Activated T-cell treated with anti-CD3 and anti-CD28 coated beads, Interleukin-2, amount 50 U/mL, for 24 hours (primary cell): ENCODE measurements around the gene METRNL.

ENCODE experiments used
- DNase-seq: peaks from one replicate; pipeline ENCODE4 v3.0.0-alpha.2; 2020
- H3K27ac Mint-ChIP-seq: 2 replicates; pipeline ENCODE4 v1.8.0; 2020; ENCODE audit warnings: mild to moderate bottlenecking, mixed read lengths
- H3K27me3 Mint-ChIP-seq: 2 replicates; pipeline ENCODE4 v1.8.0; 2020; ENCODE audit warnings: mixed read lengths
- H3K36me3 Mint-ChIP-seq: 2 replicates; pipeline ENCODE4 v1.8.0; 2020; ENCODE audit warnings: low read depth, mixed read lengths
- H3K4me1 Mint-ChIP-seq: 2 replicates; pipeline ENCODE4 v1.8.0; 2020; ENCODE audit warnings: low read depth, mixed read lengths
- H3K4me3 Mint-ChIP-seq: 2 replicates; pipeline ENCODE4 v1.8.0; 2020; ENCODE audit warnings: mild to moderate bottlenecking, moderate library complexity, mixed read lengths
- H3K9me3 Mint-ChIP-seq: 2 replicates; pipeline ENCODE4 v1.8.0; 2020; ENCODE audit warnings: mixed read lengths

METRNL gene

GRCh38 chr17:83067718-83068261 lies 11.6 kb upstream of the METRNL start:
- Mint-ChIP-seq H3K36me3 (no peaks in the 10 kb centered on the region), H3K27me3 (no peaks in the 10 kb centered on the region), H3K4me1 (peaks cover 32% of the 10 kb centered on the region), H3K4me3 (no peak overlapping the region), H3K9me3 (no peaks in the 10 kb centered on the region), H3K27ac (no peak overlapping the region)
- no peak for DNase-seq

- Mint-ChIP-seq H3K4me3 (no peak overlapping the region), H3K36me3 (no peaks in the 10 kb centered on the region), H3K27me3 (no peaks in the 10 kb centered on the region), H3K27ac (no peak overlapping the region), H3K9me3 (no peaks in the 10 kb centered on the region), H3K4me1 (peaks cover 32% of the 10 kb centered on the region)
- no peak for DNase-seq
Observed at GRCh38 chr17:83068641-83069570, 10.5 kb upstream of the METRNL start.

- Mint-ChIP-seq H3K36me3 (no peaks in the 10 kb centered on the region), H3K4me1 (peaks cover 32% of the 10 kb centered on the region), H3K9me3 (no peaks in the 10 kb centered on the region), H3K27me3 (no peaks in the 10 kb centered on the region), H3K27ac (peak overlapping the region; percentile 16), H3K4me3 (no peak overlapping the region)
- DNase-seq, result no peak
Observed at GRCh38 chr17:83069571-83069906, 9.9 kb upstream of the METRNL start.

GRCh38 chr17:83069931-83070742 lies 9.3 kb upstream of the METRNL start:
- Mint-ChIP-seq H3K36me3 (no peaks in the 10 kb centered on the region), H3K4me3 (no peak overlapping the region)

DNA sequence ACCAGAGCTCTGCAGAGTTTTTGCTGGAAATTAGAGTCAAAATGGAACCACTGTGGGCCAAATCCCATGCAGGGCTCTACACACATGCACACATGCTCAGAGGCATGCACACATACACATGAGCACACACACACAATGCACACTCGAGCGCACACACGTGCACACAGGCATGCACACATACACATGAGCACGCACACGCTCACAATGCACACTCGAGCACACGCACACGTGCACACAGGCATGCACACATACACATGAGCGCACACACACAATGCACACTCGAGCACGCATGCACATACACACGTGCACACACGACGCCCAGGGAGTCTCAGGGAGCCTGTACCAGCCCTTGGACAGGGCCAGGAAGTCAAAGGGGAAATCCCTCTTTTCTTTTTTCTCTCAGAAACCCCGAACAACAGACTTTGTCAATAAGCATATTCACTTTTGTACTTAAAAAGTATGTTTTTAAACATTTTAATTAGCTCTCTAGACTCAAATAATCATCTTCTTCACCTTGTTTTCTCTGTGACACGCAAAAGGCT lies 8.5 kb upstream of the METRNL start:
- H3K27ac Mint-ChIP-seq, result no peak overlapping the region
- H3K4me1 Mint-ChIP-seq, result peaks cover 32% of the 10 kb centered on the region
- no peaks in the 10 kb centered on the region for H3K36me3 Mint-ChIP-seq
- H3K27me3 Mint-ChIP-seq, result no peaks in the 10 kb centered on the region
- no peak for DNase-seq
- H3K4me3 Mint-ChIP-seq, result no peak overlapping the region
- no peaks in the 10 kb centered on the region for H3K9me3 Mint-ChIP-seq

More at GRCh38 chr17:83069931-83070742, 9.3 kb upstream of the METRNL start:
- Mint-ChIP-seq H3K27ac (peak overlapping the region; percentile 16), H3K9me3 (no peaks in the 10 kb centered on the region), H3K27me3 (no peaks in the 10 kb centered on the region), H3K4me1 (peaks cover 32% of the 10 kb centered on the region)
- no peak for DNase-seq

DNA sequence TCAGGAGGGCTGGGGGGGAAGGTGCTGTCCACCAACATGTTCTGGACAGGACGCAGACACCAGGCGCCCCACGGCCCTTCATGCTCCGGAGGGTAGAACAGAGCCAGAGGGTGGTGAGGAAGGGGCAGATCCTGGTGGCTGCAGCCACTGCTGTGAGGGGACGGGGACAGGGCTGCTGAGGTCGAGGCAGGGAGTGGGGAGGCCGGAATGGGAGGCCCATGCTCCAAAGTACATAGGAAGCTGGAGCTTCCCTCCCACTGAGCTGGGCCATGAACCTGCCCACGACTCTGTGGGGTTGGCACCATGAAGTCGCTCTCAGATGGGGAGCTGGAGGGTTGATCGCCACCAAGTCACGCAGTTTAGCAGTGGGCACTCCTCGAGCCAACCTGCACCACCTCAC lies 8.0 kb upstream of the METRNL start:
- H3K27me3 Mint-ChIP-seq, result no peaks in the 10 kb centered on the region
- no peak for DNase-seq
- no peak overlapping the region for H3K27ac Mint-ChIP-seq
- H3K4me3 Mint-ChIP-seq, result no peak overlapping the region
- no peaks in the 10 kb centered on the region for H3K36me3 Mint-ChIP-seq
- H3K4me1 Mint-ChIP-seq, result peaks cover 32% of the 10 kb centered on the region
- H3K9me3 Mint-ChIP-seq, result no peaks in the 10 kb centered on the region

DNA sequence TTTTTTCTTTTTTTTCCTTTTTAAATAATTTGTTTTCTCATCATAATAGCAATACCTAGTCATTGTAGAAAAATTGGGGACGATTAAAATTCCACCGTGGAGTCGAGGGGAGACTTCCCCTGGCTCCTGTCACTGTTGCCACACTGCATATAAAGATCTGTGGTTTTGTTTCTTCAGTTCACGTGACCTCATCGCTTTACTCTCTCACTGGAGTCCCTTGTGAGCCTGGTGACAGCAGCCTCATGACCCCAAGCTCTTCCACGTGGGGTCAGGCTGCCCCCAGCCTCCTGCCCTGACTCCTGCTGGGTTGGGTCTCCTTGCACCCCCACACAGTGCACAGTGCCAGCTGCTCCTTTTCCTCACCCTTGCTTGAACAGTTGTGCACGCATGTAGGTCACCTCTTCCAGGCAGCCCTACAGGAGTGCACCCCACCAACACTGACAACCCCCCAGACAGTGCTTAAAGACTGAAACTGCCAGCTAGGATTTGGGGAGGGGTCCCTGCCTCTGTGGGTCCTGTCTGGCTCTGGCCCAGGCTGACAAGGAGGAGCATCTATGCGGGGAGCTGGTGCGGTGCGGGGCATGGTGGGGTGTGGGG lies 7.3 kb upstream of the METRNL start:
- DNase-seq, result no peak
- H3K4me3 Mint-ChIP-seq, result no peak overlapping the region
- H3K9me3 Mint-ChIP-seq, result no peaks in the 10 kb centered on the region
- no peaks in the 10 kb centered on the region for H3K36me3 Mint-ChIP-seq
- no peak overlapping the region for H3K27ac Mint-ChIP-seq
- peaks cover 33% of the 10 kb centered on the region for H3K4me1 Mint-ChIP-seq
- peaks cover 1% of the 10 kb centered on the region for H3K27me3 Mint-ChIP-seq

GRCh38 chr17:83072600-83073358 lies 6.6 kb upstream of the METRNL start:
- no peaks in the 10 kb centered on the region for H3K36me3 Mint-ChIP-seq
- H3K4me3 Mint-ChIP-seq, result no peak overlapping the region
- H3K27ac Mint-ChIP-seq, result no peak overlapping the region
- H3K4me1 Mint-ChIP-seq, result peaks cover 31% of the 10 kb centered on the region
- DNase-seq, result no peak
- H3K27me3 Mint-ChIP-seq, result peaks cover 9% of the 10 kb centered on the region
- H3K9me3 Mint-ChIP-seq, result no peaks in the 10 kb centered on the region

- H3K27me3 Mint-ChIP-seq, result peaks cover 14% of the 10 kb centered on the region
- no peak for DNase-seq
- no peak overlapping the region for H3K4me3 Mint-ChIP-seq
- peaks cover 29% of the 10 kb centered on the region for H3K4me1 Mint-ChIP-seq
- no peaks in the 10 kb centered on the region for H3K9me3 Mint-ChIP-seq
- no peaks in the 10 kb centered on the region for H3K36me3 Mint-ChIP-seq
- no peak overlapping the region for H3K27ac Mint-ChIP-seq
Observed at GRCh38 chr17:83073389-83074063, 5.9 kb upstream of the METRNL start.

DNA sequence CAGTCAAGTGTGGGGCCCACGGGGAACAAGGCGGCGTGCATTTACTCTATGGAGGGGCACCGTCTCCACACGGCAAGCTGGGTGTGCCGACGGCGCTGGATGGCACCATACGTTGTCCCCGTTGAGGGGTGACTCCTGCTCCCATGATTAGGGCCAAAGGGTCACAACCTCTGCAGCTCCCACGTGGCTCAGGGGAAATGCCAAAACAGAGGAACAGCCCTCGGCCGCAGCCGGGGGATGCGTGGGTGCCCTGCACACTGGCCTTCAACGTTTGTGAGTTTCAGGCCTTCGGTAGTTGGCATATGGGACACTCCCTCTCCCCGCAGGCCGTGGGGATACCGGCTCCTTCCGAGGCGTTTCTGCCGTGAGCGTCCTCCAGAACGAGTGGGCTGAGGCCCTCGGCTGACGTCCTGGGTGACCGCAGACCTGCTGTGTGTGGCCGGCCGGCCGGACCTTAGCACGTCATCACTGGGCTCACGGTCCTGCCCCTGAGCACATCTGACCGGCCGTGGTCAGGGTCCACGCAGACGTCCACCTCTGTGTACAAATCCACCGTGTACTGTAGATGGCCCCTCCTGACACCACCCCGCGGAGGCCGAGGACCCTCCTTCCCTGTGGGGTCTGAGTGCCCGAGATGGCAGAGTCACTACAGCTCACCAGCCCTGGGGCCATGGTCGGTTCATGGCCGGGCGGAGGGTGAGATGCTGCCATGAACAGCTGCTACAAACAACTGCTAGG lies 4.8 kb upstream of the METRNL start:
- Mint-ChIP-seq H3K27me3 (peaks cover 14% of the 10 kb centered on the region), H3K4me3 (no peak overlapping the region), H3K4me1 (peaks cover 21% of the 10 kb centered on the region), H3K27ac (no peak overlapping the region), H3K9me3 (no peaks in the 10 kb centered on the region), H3K36me3 (no peaks in the 10 kb centered on the region)
- no peak for DNase-seq

- no peaks in the 10 kb centered on the region for H3K9me3 Mint-ChIP-seq
- no peak overlapping the region for H3K4me3 Mint-ChIP-seq
- no peaks in the 10 kb centered on the region for H3K36me3 Mint-ChIP-seq
Observed at GRCh38 chr17:83075270-83075880, 4.0 kb upstream of the METRNL start.

DNA sequence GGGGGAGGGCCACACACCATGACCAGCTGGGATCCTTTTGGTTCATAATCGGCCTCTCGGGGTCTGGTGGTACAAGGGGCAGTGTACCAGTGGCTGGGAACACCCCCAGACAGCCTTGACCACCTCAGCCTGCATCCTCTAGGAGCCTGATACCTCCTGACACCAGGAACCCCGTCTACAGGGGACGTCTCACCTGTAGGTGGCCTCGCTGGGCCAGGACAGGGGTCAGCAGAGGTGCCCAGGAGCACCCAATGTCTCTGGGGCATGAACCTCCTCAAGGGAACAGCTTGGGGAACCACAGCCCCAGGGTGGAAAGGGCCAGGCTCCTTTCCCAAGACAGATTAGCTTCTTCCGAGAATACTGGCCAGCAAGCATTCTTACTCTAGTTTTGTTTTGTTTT lies 2.5 kb upstream of the METRNL start:
- peaks cover 17% of the 10 kb centered on the region for H3K27me3 Mint-ChIP-seq
- no peak overlapping the region for H3K4me3 Mint-ChIP-seq
- H3K27ac Mint-ChIP-seq, result no peak overlapping the region
- DNase-seq, result no peak
- H3K4me1 Mint-ChIP-seq, result peaks cover 10% of the 10 kb centered on the region
- no peaks in the 10 kb centered on the region for H3K9me3 Mint-ChIP-seq
- peaks cover 5% of the 10 kb centered on the region for H3K36me3 Mint-ChIP-seq

More at GRCh38 chr17:83075270-83075880, 4.0 kb upstream of the METRNL start:
- no peak for DNase-seq
- H3K27ac Mint-ChIP-seq, result peak overlapping the region; percentile 50
- peaks cover 14% of the 10 kb centered on the region for H3K27me3 Mint-ChIP-seq
- peaks cover 21% of the 10 kb centered on the region for H3K4me1 Mint-ChIP-seq
